ENCODE measurements around the gene KDR.

KDR gene

DNA sequence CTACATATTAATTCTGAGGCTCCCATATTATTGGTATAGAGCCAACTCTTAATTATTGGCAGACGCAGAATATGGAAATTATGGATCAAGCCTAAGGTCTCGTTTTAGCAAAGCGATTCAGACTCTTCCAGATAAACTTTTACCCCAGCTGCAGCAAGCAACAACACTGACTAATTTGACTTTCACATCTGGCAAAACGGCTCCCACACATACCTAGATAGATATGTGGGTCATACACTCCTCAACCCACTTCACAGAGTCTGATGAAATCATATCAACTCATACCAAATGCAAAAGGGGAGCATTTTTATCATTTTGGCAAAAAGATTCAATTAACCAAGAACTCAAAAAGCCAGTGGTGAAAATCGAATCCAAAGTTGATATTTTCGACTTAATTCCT lies 36.3 kb upstream of the KDR start:
- TF ChIP-seq, protein P1, sequence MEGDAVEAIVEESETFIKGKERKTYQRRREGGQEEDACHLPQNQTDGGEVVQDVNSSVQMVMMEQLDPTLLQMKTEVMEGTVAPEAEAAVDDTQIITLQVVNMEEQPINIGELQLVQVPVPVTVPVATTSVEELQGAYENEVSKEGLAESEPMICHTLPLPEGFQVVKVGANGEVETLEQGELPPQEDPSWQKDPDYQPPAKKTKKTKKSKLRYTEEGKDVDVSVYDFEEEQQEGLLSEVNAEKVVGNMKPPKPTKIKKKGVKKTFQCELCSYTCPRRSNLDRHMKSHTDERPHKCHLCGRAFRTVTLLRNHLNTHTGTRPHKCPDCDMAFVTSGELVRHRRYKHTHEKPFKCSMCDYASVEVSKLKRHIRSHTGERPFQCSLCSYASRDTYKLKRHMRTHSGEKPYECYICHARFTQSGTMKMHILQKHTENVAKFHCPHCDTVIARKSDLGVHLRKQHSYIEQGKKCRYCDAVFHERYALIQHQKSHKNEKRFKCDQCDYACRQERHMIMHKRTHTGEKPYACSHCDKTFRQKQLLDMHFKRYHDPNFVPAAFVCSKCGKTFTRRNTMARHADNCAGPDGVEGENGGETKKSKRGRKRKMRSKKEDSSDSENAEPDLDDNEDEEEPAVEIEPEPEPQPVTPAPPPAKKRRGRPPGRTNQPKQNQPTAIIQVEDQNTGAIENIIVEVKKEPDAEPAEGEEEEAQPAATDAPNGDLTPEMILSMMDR (IDR thresholded peaks at IDR 0.05; ENCODE audit: low read depth, low read length, missing control alignments), result no peak
- H3K4me3 ChIP-seq (ENCODE audit: low read depth, low read length), result no peak overlapping the region

DNA sequence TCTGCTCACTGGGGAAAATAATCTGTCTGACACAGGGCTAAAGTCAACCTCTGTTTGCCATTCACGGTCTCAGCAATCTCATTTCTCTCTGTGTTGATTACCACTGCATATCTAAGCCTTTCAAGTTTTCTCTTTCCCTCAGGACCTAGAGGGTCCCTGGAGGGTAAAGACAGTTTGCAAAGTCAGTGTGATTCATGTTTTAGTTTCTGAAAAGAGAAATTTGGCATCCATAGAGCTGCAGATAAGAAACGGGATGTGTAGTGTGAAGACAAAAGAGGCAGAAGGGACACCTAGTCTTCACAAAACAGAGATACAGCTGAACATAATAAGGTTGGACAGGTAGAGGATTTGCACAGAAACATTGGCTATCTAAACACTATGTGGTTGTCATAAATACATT lies 34.5 kb upstream of the KDR start:
- TF ChIP-seq, protein P1 (IDR thresholded peaks at IDR 0.05; ENCODE audit: low read depth, low read length, missing control alignments), result no peak

More for the DNA sequence above, 36.3 kb upstream of the KDR start:
- no peak for DNase-seq (ENCODE audit: low read depth)

GRCh38 chr4:55158957-55159356 lies 33.6 kb upstream of the KDR start:
- no peak for DNase-seq (ENCODE audit: low read depth)
- TF ChIP-seq, protein P1 (IDR thresholded peaks at IDR 0.05; ENCODE audit: low read depth, low read length, missing control alignments), result no peak
- H3K4me3 ChIP-seq (ENCODE audit: low read depth, low read length), result no peak overlapping the region

More for the DNA sequence above, 34.5 kb upstream of the KDR start:
- no peak overlapping the region for H3K4me3 ChIP-seq (ENCODE audit: low read depth, low read length)
- DNase-seq (ENCODE audit: low read depth), result no peak

- DNase-seq (ENCODE audit: low read depth), result no peak
- TF ChIP-seq, protein P1 (IDR thresholded peaks at IDR 0.05; ENCODE audit: low read depth, low read length, missing control alignments), result no peak
- no peak overlapping the region for H3K4me3 ChIP-seq (ENCODE audit: low read depth, low read length)
Measured at GRCh38 chr4:55157559-55158277, 32.3 kb upstream of the KDR start.

GRCh38 chr4:55154933-55155332 lies 29.5 kb upstream of the KDR start:
- H3K4me3 ChIP-seq (ENCODE audit: low read depth, low read length), result no peak overlapping the region
- TF ChIP-seq, protein P1 (IDR thresholded peaks at IDR 0.05; ENCODE audit: low read depth, low read length, missing control alignments), result no peak
- no peak for DNase-seq (ENCODE audit: low read depth)

- no peak overlapping the region for H3K4me3 ChIP-seq (ENCODE audit: low read depth, low read length)
- DNase-seq (ENCODE audit: low read depth), result no peak
- TF ChIP-seq, protein P1 (IDR thresholded peaks at IDR 0.05; ENCODE audit: low read depth, low read length, missing control alignments), result no peak
Measured at GRCh38 chr4:55154290-55154880, 29.0 kb upstream of the KDR start.

- H3K4me3 ChIP-seq (ENCODE audit: low read depth, low read length), result no peak overlapping the region
- TF ChIP-seq, protein P1 (IDR thresholded peaks at IDR 0.05; ENCODE audit: low read depth, low read length, missing control alignments), result no peak
- no peak for DNase-seq (ENCODE audit: low read depth)
Measured at GRCh38 chr4:55143858-55144257, 18.5 kb upstream of the KDR start.

Data from GM12864 (cell line).